DMS 273 (cell line): ENCODE measurements around the gene PBXIP1.

Experiments
- DNase-seq: peaks from one replicate; lab custom pipeline; 2025; ENCODE audit not compliant: unreplicated experiment; lab: John Stamatoyannopoulos, UW

Gene PBXIP1

GRCh38 chr1:154959426-154959780, 3.5 kb upstream of the PBXIP1 start:
- no peak for DNase-seq

GRCh38 chr1:154958681-154959425, 3.0 kb upstream of the PBXIP1 start:
- DNase-seq, result no peak

DNA sequence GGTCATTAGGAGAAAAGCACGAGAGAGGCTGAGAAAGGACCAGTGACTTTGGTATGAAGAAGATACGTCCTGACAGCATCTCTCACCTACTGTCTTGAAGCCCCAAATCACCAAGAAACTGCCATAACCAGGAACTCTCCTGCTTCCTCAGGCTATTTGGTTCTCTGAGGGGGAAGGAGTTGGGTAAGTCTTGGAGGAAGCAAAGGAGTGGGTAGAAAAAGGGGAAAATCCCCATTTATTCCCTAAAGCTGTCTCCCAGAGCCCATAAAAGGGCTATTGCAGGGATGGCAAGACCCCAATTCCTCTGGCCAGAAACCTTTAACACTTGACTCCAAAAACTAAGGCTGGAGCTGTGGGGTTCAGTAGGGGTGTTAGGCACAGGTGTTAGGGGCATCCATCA, 2.1 kb upstream of the PBXIP1 start:
- no peak for DNase-seq

DNA sequence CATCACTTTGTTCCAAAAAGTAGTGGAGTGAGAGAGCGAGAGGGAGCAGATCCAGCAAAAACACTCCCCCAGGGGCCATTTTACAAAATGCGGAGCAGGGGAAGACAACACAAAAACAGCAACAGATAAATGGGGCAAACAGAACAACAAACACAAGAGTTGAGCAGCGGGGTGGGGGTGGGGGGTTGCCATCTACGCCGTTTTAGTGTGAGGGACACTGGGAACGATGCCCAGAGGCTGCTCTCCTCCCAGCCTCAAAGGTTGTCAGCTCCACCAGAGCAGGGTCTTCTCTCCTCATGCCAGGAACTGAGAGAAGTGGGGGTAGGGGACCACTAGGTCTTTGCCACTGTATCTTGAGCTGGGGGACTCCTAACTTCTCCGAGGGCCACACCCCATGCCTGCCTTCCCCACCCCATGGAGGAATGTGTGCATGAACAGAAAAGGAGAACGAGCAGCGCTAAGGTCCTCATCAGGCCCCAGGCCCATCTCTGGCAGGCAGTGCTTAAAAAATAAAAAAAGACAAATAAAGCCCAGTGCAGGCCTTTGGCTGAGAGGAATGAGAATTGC, 1.3 kb upstream of the PBXIP1 start:
- no peak for DNase-seq

DNA sequence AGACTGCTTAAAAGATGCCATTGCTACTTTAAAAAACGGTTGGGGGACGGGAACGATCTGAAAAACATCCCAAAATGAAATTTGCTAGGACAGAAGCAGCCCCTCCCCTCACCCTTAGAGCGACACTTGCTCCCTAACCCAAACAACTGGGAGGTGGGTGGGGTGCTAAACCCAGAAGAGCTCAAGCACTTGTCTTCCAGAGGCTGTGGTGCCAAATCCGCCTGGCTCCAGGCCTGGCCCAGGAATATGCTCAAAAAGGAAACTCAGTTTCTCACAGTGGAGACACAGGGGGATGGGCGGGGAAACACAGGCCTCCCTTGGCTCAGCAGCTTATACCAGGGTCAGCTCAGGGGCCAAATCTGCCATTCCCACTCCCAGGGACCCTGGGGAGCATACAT, 644 bp upstream of the PBXIP1 start:
- peak; percentile 77 for DNase-seq

GRCh38 chr1:154955039-154955717, 721 bp downstream of the PBXIP1 start:
- peak; percentile 89 for DNase-seq

DNA sequence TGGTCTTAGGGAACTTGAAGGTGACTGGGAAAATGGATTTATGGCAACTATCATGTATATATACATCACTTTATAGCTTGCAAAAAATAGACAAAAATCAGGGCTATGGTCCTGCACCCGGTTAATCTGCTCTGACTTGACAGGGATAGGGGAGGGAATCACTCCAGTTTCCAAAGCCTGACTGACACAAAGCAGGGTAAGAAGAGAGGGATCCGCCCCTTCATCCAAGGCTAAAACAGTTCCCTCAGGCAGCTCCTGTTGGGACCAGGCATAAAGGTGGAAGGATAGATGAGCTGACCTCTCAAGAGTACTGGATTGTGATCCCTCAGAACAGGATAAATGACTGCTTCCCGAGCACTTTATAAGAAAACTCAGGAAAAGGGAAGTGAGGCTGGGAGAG, 1.4 kb downstream of the PBXIP1 start:
- no peak for DNase-seq

DNA sequence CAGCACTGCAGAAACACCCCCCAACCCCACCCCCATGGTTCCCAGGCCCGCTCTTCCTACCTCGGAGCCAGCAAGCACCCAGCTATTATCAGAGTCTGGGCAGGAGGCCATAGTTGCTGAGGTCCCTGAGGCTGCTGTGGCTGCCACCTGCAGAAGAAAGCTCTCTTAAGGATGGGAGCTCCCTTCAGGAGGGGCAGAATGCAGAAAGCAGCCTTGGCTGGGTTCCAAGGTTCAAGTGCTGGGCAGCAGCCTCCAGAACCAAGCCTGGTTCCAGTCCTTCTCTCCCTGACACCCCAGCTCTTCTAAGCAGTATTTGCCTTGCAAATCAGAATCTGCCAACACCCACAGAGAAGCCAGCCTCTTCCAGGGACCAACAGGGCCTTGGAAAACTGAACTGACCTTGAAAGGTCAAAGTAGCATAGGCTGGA, 2.3 kb downstream of the PBXIP1 start:
- no peak for DNase-seq

DNA sequence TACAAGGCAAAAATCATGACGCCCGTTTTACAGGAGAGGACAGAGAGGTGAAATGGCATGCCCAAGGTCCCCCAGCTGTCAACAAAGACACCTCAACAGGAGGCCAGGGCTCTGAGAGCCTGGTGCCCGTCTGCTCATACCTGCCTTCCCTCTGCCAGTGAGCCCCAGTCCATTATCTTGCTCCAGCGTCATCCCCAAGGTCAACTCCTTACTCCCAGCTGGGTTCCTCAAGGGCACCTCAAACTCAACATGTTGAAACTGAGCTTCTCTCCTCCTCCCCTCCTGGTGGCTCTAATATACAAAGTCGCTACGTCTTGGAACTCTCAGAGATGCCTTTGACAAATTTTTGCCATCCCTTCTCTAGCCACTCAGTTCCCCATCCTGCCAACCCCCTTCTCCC, 3.2 kb downstream of the PBXIP1 start:
- DNase-seq, result no peak

- no peak for DNase-seq
Observed at GRCh38 chr1:154951901-154952657, 3.8 kb downstream of the PBXIP1 start.

GRCh38 chr1:154948079-154948478, 7.8 kb downstream of the PBXIP1 start:
- DNase-seq, result no peak

- no peak for DNase-seq
Observed at GRCh38 chr1:154945962-154946850, 9.7 kb downstream of the PBXIP1 start.

- DNase-seq, result no peak
Observed at GRCh38 chr1:154945160-154945961, 10.5 kb downstream of the PBXIP1 start.

DNA sequence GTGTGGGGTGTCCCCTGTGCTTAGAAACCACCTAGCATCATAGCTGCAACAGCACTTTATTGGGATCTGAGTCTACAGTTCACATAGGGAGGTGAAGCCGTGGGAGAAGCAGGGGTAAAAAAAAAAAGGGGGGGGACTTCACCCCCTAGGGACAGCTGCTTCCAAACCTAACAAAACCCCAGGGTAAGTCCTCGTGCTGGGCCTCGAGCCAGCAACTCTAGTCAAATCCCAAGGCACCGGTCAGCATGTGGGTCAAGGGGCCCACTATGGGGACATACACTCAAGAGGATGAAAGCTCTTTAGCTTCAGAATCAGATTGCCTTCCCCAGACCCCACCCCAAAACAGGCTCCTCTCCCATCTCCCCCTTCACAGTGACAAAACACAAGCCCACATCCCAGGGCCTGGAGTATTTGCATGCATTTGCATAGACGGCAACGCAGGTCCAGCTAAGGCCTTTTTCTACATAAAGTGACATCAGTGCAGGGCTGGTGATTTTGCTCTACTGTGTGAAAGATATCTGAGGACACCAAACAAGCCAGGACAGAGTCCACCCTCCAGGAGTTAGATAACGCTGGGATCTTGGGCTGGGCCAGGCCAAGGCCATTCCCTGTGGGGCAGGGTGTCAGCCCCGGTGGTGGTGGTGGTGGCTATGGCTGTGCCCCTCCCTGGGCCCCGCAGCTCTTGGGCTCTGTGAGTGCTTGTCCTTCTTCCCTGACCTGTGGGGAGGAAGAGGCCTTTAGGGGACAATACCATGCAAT, 11.3 kb downstream of the PBXIP1 start:
- no peak for DNase-seq

- peak; percentile 72 for DNase-seq
Observed at GRCh38 chr1:154943649-154944400, 12.1 kb downstream of the PBXIP1 start.

- peak; percentile 86 for DNase-seq
Observed at GRCh38 chr1:154941333-154942013, 14.4 kb downstream of the PBXIP1 start.

GRCh38 chr1:154940651-154941194, 15.2 kb downstream of the PBXIP1 start:
- no peak for DNase-seq

GRCh38 chr1:154940213-154940560, 15.7 kb downstream of the PBXIP1 start:
- DNase-seq, result no peak
